Stimulated activated naive CD8-positive, alpha-beta T cell treated with anti-CD3 and anti-CD28 coated beads, Interleukin-15, Interleukin-2, amounts not matched to agents 100 U/mL and 50 U/mL, for 24 hours (primary cell): ENCODE measurements around the gene EXOSC6.
"Not testable (repeated sequence)": the region's sequence is repeated elsewhere in the genome, so short reads cannot be mapped to it uniquely, and the experiment has no call there.

Experiments used
- ATAC-seq: fragments of 150-1000 bp; cut with Tn5 transposase; one replicate; pipeline ENCODE4 v1.10.0; 2021
- DNase-seq: peaks from one replicate; pipeline ENCODE4 v3.0.0; 2021

Gene EXOSC6

GRCh38 chr16:70254180-70254964, 2.6 kb upstream of the EXOSC6 start:
- ATAC-seq, result no peak
- DNase-seq, result no peak

- DNase-seq (peak; percentile 60), ATAC-seq (no peak)
Measured at GRCh38 chr16:70253291-70254106, 1.8 kb upstream of the EXOSC6 start.

- peak; percentile 40 for DNase-seq
- ATAC-seq, result no peak
Measured at GRCh38 chr16:70252355-70252988, 732 bp upstream of the EXOSC6 start.

GRCh38 chr16:70250748-70251628, 752 bp downstream of the EXOSC6 start:
- ATAC-seq, result peak; percentile 50
- DNase-seq, result peak; percentile 44

- DNase-seq, ATAC-seq: not testable (repeated sequence)
Measured at GRCh38 chr16:70249697-70250096, 2.0 kb downstream of the EXOSC6 start.

- not testable (repeated sequence) for ATAC-seq, DNase-seq
Measured at GRCh38 chr16:70238773-70239172, 13.0 kb downstream of the EXOSC6 start.

GRCh38 chr16:70231831-70232230, 19.9 kb downstream of the EXOSC6 start:
- ATAC-seq, result not testable (repeated sequence)

GRCh38 chr16:70226024-70226423, 25.7 kb downstream of the EXOSC6 start:
- not testable (repeated sequence) for ATAC-seq, DNase-seq

More at GRCh38 chr16:70231831-70232230, 19.9 kb downstream of the EXOSC6 start:
- DNase-seq, result not testable (repeated sequence)

- DNase-seq, ATAC-seq: not testable (repeated sequence)
Measured at GRCh38 chr16:70225430-70225829, 26.3 kb downstream of the EXOSC6 start.

- not testable (repeated sequence) for DNase-seq, ATAC-seq
Measured at GRCh38 chr16:70224645-70225044, 27.1 kb downstream of the EXOSC6 start.

- not testable (repeated sequence) for ATAC-seq, DNase-seq
Measured at GRCh38 chr16:70223971-70224513, 27.7 kb downstream of the EXOSC6 start.

- not testable (repeated sequence) for DNase-seq, ATAC-seq
Measured at GRCh38 chr16:70223216-70223615, 28.5 kb downstream of the EXOSC6 start.

GRCh38 chr16:70222574-70222973, 29.2 kb downstream of the EXOSC6 start:
- not testable (repeated sequence) for DNase-seq, ATAC-seq

GRCh38 chr16:70218586-70218985, 33.2 kb downstream of the EXOSC6 start:
- not testable (repeated sequence) for ATAC-seq, DNase-seq

- DNase-seq, ATAC-seq: not testable (repeated sequence)
Measured at GRCh38 chr16:70206382-70206781, 45.4 kb downstream of the EXOSC6 start.

- not testable (repeated sequence) for ATAC-seq, DNase-seq
Measured at GRCh38 chr16:70204668-70205405, 46.9 kb downstream of the EXOSC6 start.

- DNase-seq, ATAC-seq: not testable (repeated sequence)
Measured at GRCh38 chr16:70204010-70204409, 47.7 kb downstream of the EXOSC6 start.

GRCh38 chr16:70203508-70203907, 48.2 kb downstream of the EXOSC6 start:
- DNase-seq, ATAC-seq: not testable (repeated sequence)

GRCh38 chr16:70200063-70200462, 51.7 kb downstream of the EXOSC6 start:
- not testable (repeated sequence) for ATAC-seq, DNase-seq

- ATAC-seq, DNase-seq: not testable (repeated sequence)
Measured at GRCh38 chr16:70199170-70199569, 52.6 kb downstream of the EXOSC6 start.
